SIG-M5 treated with dmso at 0.1 percent for 504 hours (cell line): ENCODE data around the gene SPTLC3.

Source experiments
- DNase-seq: peaks from one replicate; lab custom pipeline; 2025; ENCODE audit not compliant: unreplicated experiment; lab: John Stamatoyannopoulos, UW

SPTLC3 gene

GRCh38 chr20:12984069-12984765, 24.6 kb upstream of the SPTLC3 start:
- DNase-seq = no peak

- no peak for DNase-seq
Observed at GRCh38 chr20:12984863-12985262, 23.9 kb upstream of the SPTLC3 start.

GRCh38 chr20:12987261-12987660, 21.5 kb upstream of the SPTLC3 start:
- DNase-seq = no peak

GRCh38 chr20:12989586-12990115, 19.1 kb upstream of the SPTLC3 start:
- no peak for DNase-seq

GRCh38 chr20:12997128-12997655, 11.6 kb upstream of the SPTLC3 start:
- DNase-seq = no peak

GRCh38 chr20:12998046-12998445, 10.7 kb upstream of the SPTLC3 start:
- DNase-seq = no peak

GRCh38 chr20:12999201-12999600, 9.6 kb upstream of the SPTLC3 start:
- DNase-seq = no peak

- no peak for DNase-seq
Observed at GRCh38 chr20:13002251-13002650, 6.5 kb upstream of the SPTLC3 start.

- no peak for DNase-seq
Observed at GRCh38 chr20:13006825-13007224, 1.9 kb upstream of the SPTLC3 start.

- DNase-seq = no peak
Observed at GRCh38 chr20:13007596-13007995, 1.2 kb upstream of the SPTLC3 start.

GRCh38 chr20:13009682-13010406, 1.1 kb downstream of the SPTLC3 start:
- peak; percentile 87 for DNase-seq

- DNase-seq = no peak
Observed at GRCh38 chr20:13012886-13013285, 4.1 kb downstream of the SPTLC3 start.

GRCh38 chr20:13013411-13013810, 4.6 kb downstream of the SPTLC3 start:
- no peak for DNase-seq

GRCh38 chr20:13017235-13017634, 8.5 kb downstream of the SPTLC3 start:
- DNase-seq = no peak

GRCh38 chr20:13017883-13018535, 9.2 kb downstream of the SPTLC3 start:
- DNase-seq = no peak

- DNase-seq = no peak
Observed at GRCh38 chr20:13021205-13021970, 12.6 kb downstream of the SPTLC3 start.

GRCh38 chr20:13022401-13023155, 13.8 kb downstream of the SPTLC3 start:
- no peak for DNase-seq

GRCh38 chr20:13024596-13024995, 15.8 kb downstream of the SPTLC3 start:
- DNase-seq = no peak

- DNase-seq = no peak
Observed at GRCh38 chr20:13025181-13025580, 16.4 kb downstream of the SPTLC3 start.

- no peak for DNase-seq
Observed at GRCh38 chr20:13028001-13028400, 19.2 kb downstream of the SPTLC3 start.
